ENCODE results near the gene GLA. TPM values are rescaled to one million over a fixed set of nuclear protein-coding genes. Genes with fewer than 3 reads are reported as not detected.

The GLA gene
- total and polyA plus RNA-seq, 9 of the 15 experiments (the other 6 are each of a cell fraction or from before 2014, with no cell fraction given), result 41.7 to 146 (median 73.8) TPM

DNA sequence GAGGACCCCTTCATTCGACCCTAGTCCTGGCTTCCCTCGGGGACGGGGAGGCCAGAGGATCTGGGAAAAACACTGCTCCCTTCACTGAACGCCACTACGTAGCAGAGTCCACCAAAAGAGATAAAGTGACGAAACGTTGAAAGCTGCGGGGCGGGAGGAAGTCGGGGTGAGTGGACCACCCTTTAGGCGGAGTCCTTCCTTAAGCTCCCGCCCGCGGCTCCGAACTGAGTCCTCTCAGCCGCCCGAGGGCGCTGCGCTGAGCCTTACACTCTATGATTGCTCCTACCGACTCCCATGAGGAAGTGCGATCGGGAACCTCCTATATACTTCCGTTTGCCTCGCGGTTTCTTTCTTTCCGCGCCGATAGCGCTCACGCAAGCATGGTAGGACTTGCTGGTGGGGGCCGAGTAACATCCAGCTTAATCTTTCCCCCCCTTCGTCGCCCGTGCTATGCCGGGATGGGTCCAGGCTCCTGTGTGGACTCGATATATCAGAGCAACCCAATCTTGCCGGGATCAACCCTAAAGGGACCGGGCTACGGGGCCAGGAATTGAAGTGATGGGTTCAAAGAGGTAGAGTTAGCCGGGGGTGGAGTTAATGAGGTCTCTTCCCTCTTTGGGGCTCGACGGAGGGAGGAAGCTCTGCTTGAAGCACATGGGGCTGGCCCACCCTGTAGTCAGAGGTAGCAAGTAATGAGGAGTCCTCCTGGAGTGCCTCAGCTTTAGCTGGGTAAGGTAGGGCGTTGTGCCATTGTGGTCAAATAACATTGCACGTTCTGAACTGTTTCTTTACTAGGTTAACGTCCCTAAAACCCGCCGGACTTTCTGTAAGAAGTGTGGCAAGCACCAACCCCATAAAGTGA, 16.8 kb downstream of the GLA start, which contains the start of gene RPL36A (continued):
- TF ChIP-seq ZNF589 (CRISPR knock-in tag; IDR thresholded peaks at IDR 0.05; ENCODE audit: low read depth) (no peak), ZNF3 (CRISPR knock-in tag; IDR thresholded peaks at IDR 0.05) (no peak), ZNF239 (CRISPR knock-in tag; IDR thresholded peaks at IDR 0.05) (no peak), MAZ (CRISPR knock-in tag; conservative IDR thresholded peaks at IDR 0.05 in 1 of 2, IDR thresholded peaks at IDR 0.05 in 1 of 2) (peak in 1 of 2 experiments; percentile 66; a peak in 2 of 4 replicates), ZNF583 (CRISPR knock-in tag; IDR thresholded peaks at IDR 0.05) (no peak), CHAMP1 (IDR thresholded peaks at IDR 0.05) (0 out of 2 replicates have a peak, but pooled peaks have one; percentile 19), OTX1 (CRISPR knock-in tag; IDR thresholded peaks at IDR 0.05) (no peak), SIN3A (IDR thresholded peaks at IDR 0.05; ENCODE audit: borderline replicate concordance in 2 of 2, control insufficient read depth in 1 of 2, low read depth in 2 of 2, low read length in 2 of 2) (0 out of 4 replicates have a peak, but pooled peaks of 1 of the 2 experiments have one; percentile 53), ZNF584 (CRISPR knock-in tag; IDR thresholded peaks at IDR 0.05; ENCODE audit: low read depth) (no peak), FOXA1 (IDR thresholded peaks at IDR 0.05; ENCODE audit: borderline replicate concordance) (no peak), ZBTB8A (IDR thresholded peaks at IDR 0.05; ENCODE audit: partially characterized antibody) (no peak), ZNF175 (CRISPR knock-in tag; IDR thresholded peaks at IDR 0.05; ENCODE audit: low read depth) (no peak), ZNF324 (CRISPR knock-in tag; IDR thresholded peaks at IDR 0.05) (no peak), ZNF311 (CRISPR knock-in tag; IDR thresholded peaks at IDR 0.05) (no peak), FOXA3 (CRISPR knock-in tag; conservative IDR thresholded peaks at IDR 0.05 in 1 of 2, IDR thresholded peaks at IDR 0.05 in 1 of 2) (no peak), ETS2 (tag; IDR thresholded peaks at IDR 0.05; ENCODE audit: borderline replicate concordance, poor library complexity, severe bottlenecking) (no peak), SRSF1 (IDR thresholded peaks at IDR 0.05; ENCODE audit: low read depth, low read length) (no peak), ZNF354B (CRISPR knock-in tag; IDR thresholded peaks at IDR 0.05) (no peak), SPI1 (IDR thresholded peaks at IDR 0.05; ENCODE audit: borderline replicate concordance, low read depth, low read length) (peak; percentile 96), BMI1 (IDR thresholded peaks at IDR 0.05; ENCODE audit: low read length) (no peak), MTA2 (IDR thresholded peaks at IDR 0.05; ENCODE audit: low read depth) (no peak), ZNF717 (CRISPR knock-in tag; IDR thresholded peaks at IDR 0.05) (no peak)
- TF ChIP-seq, protein P1, sequence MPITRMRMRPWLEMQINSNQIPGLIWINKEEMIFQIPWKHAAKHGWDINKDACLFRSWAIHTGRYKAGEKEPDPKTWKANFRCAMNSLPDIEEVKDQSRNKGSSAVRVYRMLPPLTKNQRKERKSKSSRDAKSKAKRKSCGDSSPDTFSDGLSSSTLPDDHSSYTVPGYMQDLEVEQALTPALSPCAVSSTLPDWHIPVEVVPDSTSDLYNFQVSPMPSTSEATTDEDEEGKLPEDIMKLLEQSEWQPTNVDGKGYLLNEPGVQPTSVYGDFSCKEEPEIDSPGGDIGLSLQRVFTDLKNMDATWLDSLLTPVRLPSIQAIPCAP (CRISPR knock-in tag; IDR thresholded peaks at IDR 0.05; ENCODE audit: borderline replicate concordance), result no peak
- TF ChIP-seq, protein P2, sequence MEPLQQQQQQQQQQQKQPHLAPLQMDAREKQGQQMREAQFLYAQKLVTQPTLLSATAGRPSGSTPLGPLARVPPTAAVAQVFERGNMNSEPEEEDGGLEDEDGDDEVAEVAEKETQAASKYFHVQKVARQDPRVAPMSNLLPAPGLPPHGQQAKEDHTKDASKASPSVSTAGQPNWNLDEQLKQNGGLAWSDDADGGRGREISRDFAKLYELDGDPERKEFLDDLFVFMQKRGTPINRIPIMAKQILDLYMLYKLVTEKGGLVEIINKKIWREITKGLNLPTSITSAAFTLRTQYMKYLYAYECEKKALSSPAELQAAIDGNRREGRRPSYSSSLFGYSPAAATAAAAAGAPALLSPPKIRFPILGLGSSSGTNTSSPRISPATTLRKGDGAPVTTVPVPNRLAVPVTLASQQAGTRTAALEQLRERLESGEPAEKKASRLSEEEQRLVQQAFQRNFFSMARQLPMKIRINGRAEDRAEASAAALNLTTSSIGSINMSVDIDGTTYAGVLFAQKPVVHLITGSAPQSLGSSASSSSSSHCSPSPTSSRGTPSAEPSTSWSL (CRISPR knock-in tag; IDR thresholded peaks at IDR 0.05; ENCODE audit: borderline replicate concordance), result no peak

Measured in K562 (cell line).